ENCODE data around the gene TMEM266.

TMEM266 gene

DNA sequence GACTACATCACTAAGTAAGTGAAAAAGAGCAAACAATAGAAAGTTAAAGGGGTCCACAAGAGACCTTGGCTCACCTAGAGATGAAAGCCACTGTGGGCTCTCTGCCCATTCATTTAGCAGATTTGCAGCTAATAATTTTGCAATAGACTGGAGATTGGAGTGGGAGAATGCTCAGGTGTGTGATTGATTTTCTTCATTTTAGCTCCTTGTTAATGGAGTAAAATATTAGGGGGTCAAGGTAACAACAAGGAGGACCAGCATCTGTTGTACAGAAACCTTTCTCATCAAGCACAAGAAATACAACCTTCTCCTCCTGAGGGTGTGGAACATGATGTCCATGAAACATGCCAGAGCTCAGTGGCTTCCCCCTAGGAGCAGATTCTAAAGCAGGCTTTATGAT is 63.2 kb downstream of the TMEM266 start:
- no peak for ATAC-seq
- TF ChIP-seq ZNF565 (CRISPR knock-in tag; conservative IDR thresholded peaks at IDR 0.05; ENCODE audit: low read depth) (no peak), ZC3H10 (CRISPR knock-in tag; IDR thresholded peaks at IDR 0.05) (no peak), BACH2 (CRISPR knock-in tag; IDR thresholded peaks at IDR 0.05; ENCODE audit: borderline replicate concordance) (no peak), ZNF8 (CRISPR knock-in tag; IDR thresholded peaks at IDR 0.05) (no peak), RARB (CRISPR knock-in tag; IDR thresholded peaks at IDR 0.05) (no peak), SNAI2 (CRISPR knock-in tag; IDR thresholded peaks at IDR 0.05) (no peak), CSRNP3 (CRISPR knock-in tag; IDR thresholded peaks at IDR 0.05) (no peak), TOX (CRISPR knock-in tag; IDR thresholded peaks at IDR 0.05; ENCODE audit: borderline replicate concordance) (no peak), TCF4 (CRISPR knock-in tag; IDR thresholded peaks at IDR 0.05; ENCODE audit: borderline replicate concordance) (no peak), OSR1 (CRISPR knock-in tag; IDR thresholded peaks at IDR 0.05) (no peak), POU6F1 (CRISPR knock-in tag; IDR thresholded peaks at IDR 0.05; ENCODE audit: borderline replicate concordance, low read depth) (no peak), ARNTL (CRISPR knock-in tag; IDR thresholded peaks at IDR 0.05; ENCODE audit: borderline replicate concordance, low read depth) (no peak)
- TF ChIP-seq, protein P1, sequence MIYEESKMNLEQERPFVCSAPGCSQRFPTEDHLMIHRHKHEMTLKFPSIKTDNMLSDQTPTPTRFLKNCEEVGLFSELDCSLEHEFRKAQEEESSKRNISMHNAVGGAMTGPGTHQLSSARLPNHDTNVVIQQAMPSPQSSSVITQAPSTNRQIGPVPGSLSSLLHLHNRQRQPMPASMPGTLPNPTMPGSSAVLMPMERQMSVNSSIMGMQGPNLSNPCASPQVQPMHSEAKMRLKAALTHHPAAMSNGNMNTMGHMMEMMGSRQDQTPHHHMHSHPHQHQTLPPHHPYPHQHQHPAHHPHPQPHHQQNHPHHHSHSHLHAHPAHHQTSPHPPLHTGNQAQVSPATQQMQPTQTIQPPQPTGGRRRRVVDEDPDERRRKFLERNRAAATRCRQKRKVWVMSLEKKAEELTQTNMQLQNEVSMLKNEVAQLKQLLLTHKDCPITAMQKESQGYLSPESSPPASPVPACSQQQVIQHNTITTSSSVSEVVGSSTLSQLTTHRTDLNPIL (CRISPR knock-in tag; IDR thresholded peaks at IDR 0.05; ENCODE audit: low read depth): no peak
- TF ChIP-seq, protein P2, sequence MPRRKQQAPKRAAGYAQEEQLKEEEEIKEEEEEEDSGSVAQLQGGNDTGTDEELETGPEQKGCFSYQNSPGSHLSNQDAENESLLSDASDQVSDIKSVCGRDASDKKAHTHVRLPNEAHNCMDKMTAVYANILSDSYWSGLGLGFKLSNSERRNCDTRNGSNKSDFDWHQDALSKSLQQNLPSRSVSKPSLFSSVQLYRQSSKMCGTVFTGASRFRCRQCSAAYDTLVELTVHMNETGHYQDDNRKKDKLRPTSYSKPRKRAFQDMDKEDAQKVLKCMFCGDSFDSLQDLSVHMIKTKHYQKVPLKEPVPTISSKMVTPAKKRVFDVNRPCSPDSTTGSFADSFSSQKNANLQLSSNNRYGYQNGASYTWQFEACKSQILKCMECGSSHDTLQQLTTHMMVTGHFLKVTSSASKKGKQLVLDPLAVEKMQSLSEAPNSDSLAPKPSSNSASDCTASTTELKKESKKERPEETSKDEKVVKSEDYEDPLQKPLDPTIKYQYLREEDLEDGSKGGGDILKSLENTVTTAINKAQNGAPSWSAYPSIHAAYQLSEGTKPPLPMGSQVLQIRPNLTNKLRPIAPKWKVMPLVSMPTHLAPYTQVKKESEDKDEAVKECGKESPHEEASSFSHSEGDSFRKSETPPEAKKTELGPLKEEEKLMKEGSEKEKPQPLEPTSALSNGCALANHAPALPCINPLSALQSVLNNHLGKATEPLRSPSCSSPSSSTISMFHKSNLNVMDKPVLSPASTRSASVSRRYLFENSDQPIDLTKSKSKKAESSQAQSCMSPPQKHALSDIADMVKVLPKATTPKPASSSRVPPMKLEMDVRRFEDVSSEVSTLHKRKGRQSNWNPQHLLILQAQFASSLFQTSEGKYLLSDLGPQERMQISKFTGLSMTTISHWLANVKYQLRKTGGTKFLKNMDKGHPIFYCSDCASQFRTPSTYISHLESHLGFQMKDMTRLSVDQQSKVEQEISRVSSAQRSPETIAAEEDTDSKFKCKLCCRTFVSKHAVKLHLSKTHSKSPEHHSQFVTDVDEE (CRISPR knock-in tag; IDR thresholded peaks at IDR 0.05): no peak
- TF ChIP-seq, protein P3, sequence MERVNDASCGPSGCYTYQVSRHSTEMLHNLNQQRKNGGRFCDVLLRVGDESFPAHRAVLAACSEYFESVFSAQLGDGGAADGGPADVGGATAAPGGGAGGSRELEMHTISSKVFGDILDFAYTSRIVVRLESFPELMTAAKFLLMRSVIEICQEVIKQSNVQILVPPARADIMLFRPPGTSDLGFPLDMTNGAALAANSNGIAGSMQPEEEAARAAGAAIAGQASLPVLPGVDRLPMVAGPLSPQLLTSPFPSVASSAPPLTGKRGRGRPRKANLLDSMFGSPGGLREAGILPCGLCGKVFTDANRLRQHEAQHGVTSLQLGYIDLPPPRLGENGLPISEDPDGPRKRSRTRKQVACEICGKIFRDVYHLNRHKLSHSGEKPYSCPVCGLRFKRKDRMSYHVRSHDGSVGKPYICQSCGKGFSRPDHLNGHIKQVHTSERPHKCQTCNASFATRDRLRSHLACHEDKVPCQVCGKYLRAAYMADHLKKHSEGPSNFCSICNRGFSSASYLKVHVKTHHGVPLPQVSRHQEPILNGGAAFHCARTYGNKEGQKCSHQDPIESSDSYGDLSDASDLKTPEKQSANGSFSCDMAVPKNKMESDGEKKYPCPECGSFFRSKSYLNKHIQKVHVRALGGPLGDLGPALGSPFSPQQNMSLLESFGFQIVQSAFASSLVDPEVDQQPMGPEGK (CRISPR knock-in tag; IDR thresholded peaks at IDR 0.05; ENCODE audit: borderline replicate concordance): no peak

GRCh38 chr15:76127169-76127568 is 67.4 kb downstream of the TMEM266 start:
- TF ChIP-seq ZNF565 (CRISPR knock-in tag; conservative IDR thresholded peaks at IDR 0.05; ENCODE audit: low read depth): no peak
- no peak for TF ChIP-seq ISL1 (CRISPR knock-in tag; IDR thresholded peaks at IDR 0.05)
- TF ChIP-seq TCF4 (CRISPR knock-in tag; IDR thresholded peaks at IDR 0.05; ENCODE audit: borderline replicate concordance): no peak
- TF ChIP-seq SNAI2 (CRISPR knock-in tag; IDR thresholded peaks at IDR 0.05): no peak
- no peak for TF ChIP-seq ZC3H10 (CRISPR knock-in tag; IDR thresholded peaks at IDR 0.05)
- TF ChIP-seq, protein P2 (CRISPR knock-in tag; IDR thresholded peaks at IDR 0.05): no peak
- TF ChIP-seq CSRNP3 (CRISPR knock-in tag; IDR thresholded peaks at IDR 0.05): no peak
- TF ChIP-seq ZNF70 (CRISPR knock-in tag; IDR thresholded peaks at IDR 0.05): no peak
- no peak for ATAC-seq
